A549 (cell line): Measurements from ENCODE around the gene POU2F3. TPM values are rescaled to one million over a fixed set of nuclear protein-coding genes. Genes with fewer than 3 reads are reported as not detected.

ENCODE experiments used
- ATAC-seq, 2 experiments: fragments of 200-7000 bp in 1 of 2; fragments of >200 bp in 1 of 2; cut with Nextera tagmentation in 1 of 2; cut with Tn5 transposase in 1 of 2; 3 replicates each; pipeline versions ENCODE4 v1.8.0 to v1.9.1; 2018 to 2020; ENCODE audit warnings: mild to moderate bottlenecking in 1 of 2, moderate library complexity in 1 of 2
- CTCF ChIA-PET: fragments of 300-600 bp; sonication (Branson Sonifier 250); formaldehyde crosslinking; extraction: SDS; loops from one replicate; lab custom pipeline; 2021; ENCODE audit warnings: antibody characterized with exemption, inconsistent platforms; lab: Yijun Ruan, JAX
- POLR2A ChIA-PET: fragments of 350-600 bp; formaldehyde crosslinking; extraction: SDS; loops from one replicate; lab custom pipeline; 2021; ENCODE audit warnings: antibody characterized with exemption, inconsistent platforms; lab: Yijun Ruan, JAX
- DNase-seq, 2 experiments: peaks; one replicate each; pipeline versions ENCODE4 v3.0.0 to v3.0.0-alpha.2; 2011 to 2016; ENCODE audit warnings: low read depth in 1 of 2, low spot score in 1 of 2
- FAIRE-seq: peaks from 2 replicates; lab custom pipeline; 2011; peaks lifted over from hg19 to GRCh38; lab: Jason Lieb, UNC
- H3K27ac ChIP-seq, 2 experiments: fragments of >200 bp; sonication (Bioruptor Twin); formaldehyde crosslinking; 3 replicates each; pipeline ENCODE4 v1.5.1; 2016 to 2017
- H3K4me1 ChIP-seq: fragments of >200 bp; sonication (Bioruptor Twin); formaldehyde crosslinking; 3 replicates; pipeline ENCODE4 v1.6.1; 2016
- H3K4me2 ChIP-seq: fragments of >200 bp; sonication (Bioruptor Twin); formaldehyde crosslinking; 3 replicates; pipeline ENCODE4 v1.6.1; 2016
- H3K4me3 ChIP-seq: fragments of >200 bp; sonication (Bioruptor Twin); formaldehyde crosslinking; 3 replicates; pipeline ENCODE4 v1.5.1; 2016
- H3K9me3 ChIP-seq: fragments of >200 bp; sonication (Bioruptor Twin); formaldehyde crosslinking; 3 replicates; pipeline ENCODE4 v1.6.1; 2016
- CEBPB ChIP-seq, 2 experiments: fragments of >200 bp in 1 of 2; sonication (Bioruptor Twin) in 1 of 2; formaldehyde crosslinking in 1 of 2; IDR thresholded peaks; 2 replicates each; pipeline ENCODE4 v1.6.1; 2012 to 2016
- CHD2 ChIP-seq: fragments of 150-350 bp; IDR thresholded peaks from 2 replicates; pipeline ENCODE4 v1.6.1; 2014; ENCODE audit warnings: low read length; ENCODE audit not compliant: partially characterized antibody
- KDM1A ChIP-seq: fragments of 200-600 bp; sonication (generic); IDR thresholded peaks from 2 replicates; pipeline ENCODE4 v1.6.1; 2016; ENCODE audit warnings: low read depth, mild to moderate bottlenecking
- MAFK ChIP-seq: fragments of 450-650 bp; IDR thresholded peaks from 2 replicates; pipeline ENCODE4 v1.6.1; 2014; ENCODE audit not compliant: partially characterized antibody
- NPAS2 ChIP-seq: fragments of 250-450 bp; sonication (Bioruptor Pico); IDR thresholded peaks from 2 replicates; pipeline ENCODE4 v1.8.0; 2022; ENCODE audit warnings: mild to moderate bottlenecking, moderate library complexity, borderline replicate concordance
- PHF8 ChIP-seq: fragments of 200-600 bp; sonication (generic); IDR thresholded peaks from 2 replicates; pipeline ENCODE4 v1.6.1; 2016; ENCODE audit warnings: low read depth, mild to moderate bottlenecking, antibody characterized with exemption, moderate library complexity, borderline replicate concordance
- POLR2A ChIP-seq: IDR thresholded peaks from 2 replicates; pipeline ENCODE4 v1.6.1; 2012; ENCODE audit warnings: mild to moderate bottlenecking, low read length
- RAD21 ChIP-seq, 2 experiments: fragments of >200 bp in 1 of 2; sonication (Bioruptor Twin) in 1 of 2; formaldehyde crosslinking in 1 of 2; IDR thresholded peaks in 1 of 2; conservative IDR thresholded peaks in 1 of 2; 2 replicates in 1 of 2; 3 replicates in 1 of 2; pipeline ENCODE4 v1.6.1; 2012 to 2018; ENCODE audit warnings: inconsistent platforms in 1 of 2
- RNF2 ChIP-seq: fragments of 200-600 bp; sonication (generic); IDR thresholded peaks from 2 replicates; pipeline ENCODE4 v1.6.1; 2016; ENCODE audit warnings: low read depth, mild to moderate bottlenecking, antibody characterized with exemption, moderate library complexity, borderline replicate concordance
- SMC3 ChIP-seq: fragments of >200 bp; sonication (Bioruptor Twin); formaldehyde crosslinking; IDR thresholded peaks from 3 replicates; pipeline ENCODE4 v1.6.1; 2018; ENCODE audit warnings: inconsistent platforms
- WGBS: methylation state at CpG from one replicate; pipeline ENCODE4 v1.1.6; 2017; ENCODE audit errors: missing lambda C conversion rate; 5-methylcytosine and 5-hydroxymethylcytosine counted together
- polyA plus RNA-seq, 4 experiments: library from polyadenylated mRNA; depleted of rRNA in 3 of 4; stranded (reverse); fragments of >200 nt; fragmentation: RNase III in 1 of 4; extraction: RNeasy Plus Mini Kit Qiagen cat#74134 plus additional on column Dnase treatment in 1 of 4; gene quantifications; 2 replicates in 3 of 4; 3 replicates in 1 of 4; pipeline ENCODE4 v1.2.3, GENCODE V29; 2011 to 2017
- TF ChIP-seq, protein P1 (sequence below): fragments of >200 bp; sonication (Bioruptor Twin); formaldehyde crosslinking; IDR thresholded peaks from 2 replicates; pipeline ENCODE4 v1.6.1; 2016
- TF ChIP-seq, protein P2 (sequence below): IDR thresholded peaks from 2 replicates; pipeline ENCODE4 v1.6.1; 2012; ENCODE audit warnings: low read depth, borderline replicate concordance
- TF ChIP-seq, protein P3 (sequence below): fragments of >200 bp; sonication (Bioruptor Twin); formaldehyde crosslinking; IDR thresholded peaks from 3 replicates; pipeline ENCODE4 v1.5.1; 2016
- TF ChIP-seq, protein P4 (sequence below): fragments of 250-450 bp; sonication (Bioruptor Pico); IDR thresholded peaks from 2 replicates; pipeline ENCODE4 v1.5.0; 2021; ENCODE audit warnings: mild to moderate bottlenecking, moderate library complexity, borderline replicate concordance

The POU2F3 gene
- polyA plus RNA-seq, 2 of the 4 experiments (the other 2 are of a cell fraction): not detected

DNA sequence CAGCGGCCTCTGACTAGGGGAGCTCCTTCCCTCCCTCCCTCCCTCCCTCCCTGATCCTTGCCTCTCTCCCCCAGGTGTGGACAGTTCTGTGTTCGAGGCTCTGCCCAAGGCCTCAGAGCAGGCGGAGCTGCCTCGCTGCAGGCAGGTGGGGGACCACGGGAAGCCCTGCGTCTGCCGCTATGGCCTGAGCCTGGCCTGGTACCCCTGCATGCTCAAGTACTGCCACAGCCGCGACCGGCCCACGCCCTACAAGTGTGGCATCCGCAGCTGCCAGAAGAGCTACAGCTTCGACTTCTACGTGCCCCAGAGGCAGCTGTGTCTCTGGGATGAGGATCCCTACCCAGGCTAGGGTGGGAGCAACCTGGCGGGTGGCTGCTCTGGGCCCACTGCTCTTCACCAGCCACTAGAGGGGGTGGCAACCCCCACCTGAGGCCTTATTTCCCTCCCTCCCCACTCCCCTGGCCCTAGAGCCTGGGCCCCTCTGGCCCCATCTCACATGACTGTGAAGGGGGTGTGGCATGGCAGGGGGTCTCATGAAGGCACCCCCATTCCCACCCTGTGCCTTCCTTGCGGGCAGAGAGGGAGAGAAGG is 11.1 kb upstream of the POU2F3 start:
- H3K9me3 ChIP-seq: 0 out of 3 replicates have a peak, but pooled peaks cover 4% of the 10 kb centered on the region
- ChIA-PET CTCF (interaction anchor here (0.8 to 19.9 kb wide), 20 partner anchors 9 to 505 kb away, joined by 3 to 407 read pairs (median 6); no protein-coding TSS in a partner anchor), POLR2A (no interaction called here)
- FAIRE-seq (no peak), DNase-seq (no peak), ATAC-seq (peak; percentile 33 to 73; a peak in 4 of 6 replicates)
- TF ChIP-seq PHF8 (no peak), MAFK (no peak), CEBPB (IDR thresholded peaks at IDR 0.05) (no peak), CHD2 (no peak), SMC3 (no peak), KDM1A (no peak), POLR2A (no peak), RNF2 (no peak)
- TF ChIP-seq, protein P1, sequence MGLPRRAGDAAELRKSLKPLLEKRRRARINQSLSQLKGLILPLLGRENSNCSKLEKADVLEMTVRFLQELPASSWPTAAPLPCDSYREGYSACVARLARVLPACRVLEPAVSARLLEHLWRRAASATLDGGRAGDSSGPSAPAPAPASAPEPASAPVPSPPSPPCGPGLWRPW: no peak
- TF ChIP-seq, protein P2, sequence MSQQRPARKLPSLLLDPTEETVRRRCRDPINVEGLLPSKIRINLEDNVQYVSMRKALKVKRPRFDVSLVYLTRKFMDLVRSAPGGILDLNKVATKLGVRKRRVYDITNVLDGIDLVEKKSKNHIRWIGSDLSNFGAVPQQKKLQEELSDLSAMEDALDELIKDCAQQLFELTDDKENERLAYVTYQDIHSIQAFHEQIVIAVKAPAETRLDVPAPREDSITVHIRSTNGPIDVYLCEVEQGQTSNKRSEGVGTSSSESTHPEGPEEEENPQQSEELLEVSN: no peak
- no peak overlapping the region for H3K4me3 ChIP-seq
- H3K4me1 ChIP-seq: no peaks in the 10 kb centered on the region
- H3K27ac ChIP-seq: no peak overlapping the region
- H3K4me2 ChIP-seq: no peak overlapping the region
- 40% methylated on average over 1 of the region's 16 CpGs for WGBS

DNA sequence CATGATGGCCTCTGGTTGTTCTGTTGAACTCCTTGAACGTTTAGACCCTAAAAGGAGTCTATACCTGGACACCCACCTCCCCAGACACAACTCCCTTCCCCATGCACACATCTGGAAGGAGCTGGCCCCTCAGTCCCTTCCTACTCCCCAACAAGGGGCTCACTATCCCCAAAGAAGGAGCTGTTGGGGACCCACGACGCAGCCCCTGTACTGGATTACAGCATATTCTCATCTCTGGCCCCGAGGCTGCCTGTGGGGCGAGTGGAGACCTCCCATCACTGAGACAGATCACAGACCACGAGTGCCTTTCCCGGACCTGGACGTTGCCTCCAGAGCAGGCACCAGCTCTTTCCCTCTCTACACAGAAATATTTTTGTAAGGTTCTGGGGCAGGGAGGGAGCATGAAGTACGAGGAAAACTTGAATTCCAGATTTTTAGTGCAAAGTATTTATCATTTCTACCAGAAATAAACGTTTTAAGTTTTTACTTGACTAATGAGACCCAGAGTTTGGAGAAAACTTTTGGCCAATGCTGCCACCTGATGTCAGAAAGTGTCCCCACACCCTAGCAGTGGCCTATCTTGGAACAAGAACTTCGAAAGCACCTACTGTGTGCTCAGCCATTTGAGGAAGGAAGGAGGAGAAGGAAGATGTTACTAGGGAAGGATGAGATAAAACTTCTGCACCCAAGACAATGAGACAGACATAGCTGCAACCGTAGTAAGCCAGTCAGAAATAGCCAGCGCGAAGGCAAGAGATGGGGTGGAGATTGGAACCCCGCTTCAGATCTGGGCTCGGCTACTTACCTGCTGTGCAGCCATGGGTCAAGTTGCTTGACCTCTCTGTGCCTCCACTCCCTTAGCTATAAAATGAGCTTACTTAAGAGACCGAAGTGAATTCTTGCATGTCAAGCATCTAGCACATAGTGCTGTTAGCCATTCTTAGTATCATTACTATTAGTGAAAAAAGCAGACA is 10.2 kb upstream of the POU2F3 start:
- ATAC-seq (peak in 1 of 2 experiments; percentile 62; a peak in 3 of 6 replicates), FAIRE-seq (no peak), DNase-seq (peak in 1 of 2 experiments; percentile 20)
- POLR2A ChIA-PET: no interaction called here
- H3K4me3 ChIP-seq: no peak overlapping the region
- WGBS: 40% methylated on average over 16 of the region's 17 CpGs
- TF ChIP-seq, protein P3, sequence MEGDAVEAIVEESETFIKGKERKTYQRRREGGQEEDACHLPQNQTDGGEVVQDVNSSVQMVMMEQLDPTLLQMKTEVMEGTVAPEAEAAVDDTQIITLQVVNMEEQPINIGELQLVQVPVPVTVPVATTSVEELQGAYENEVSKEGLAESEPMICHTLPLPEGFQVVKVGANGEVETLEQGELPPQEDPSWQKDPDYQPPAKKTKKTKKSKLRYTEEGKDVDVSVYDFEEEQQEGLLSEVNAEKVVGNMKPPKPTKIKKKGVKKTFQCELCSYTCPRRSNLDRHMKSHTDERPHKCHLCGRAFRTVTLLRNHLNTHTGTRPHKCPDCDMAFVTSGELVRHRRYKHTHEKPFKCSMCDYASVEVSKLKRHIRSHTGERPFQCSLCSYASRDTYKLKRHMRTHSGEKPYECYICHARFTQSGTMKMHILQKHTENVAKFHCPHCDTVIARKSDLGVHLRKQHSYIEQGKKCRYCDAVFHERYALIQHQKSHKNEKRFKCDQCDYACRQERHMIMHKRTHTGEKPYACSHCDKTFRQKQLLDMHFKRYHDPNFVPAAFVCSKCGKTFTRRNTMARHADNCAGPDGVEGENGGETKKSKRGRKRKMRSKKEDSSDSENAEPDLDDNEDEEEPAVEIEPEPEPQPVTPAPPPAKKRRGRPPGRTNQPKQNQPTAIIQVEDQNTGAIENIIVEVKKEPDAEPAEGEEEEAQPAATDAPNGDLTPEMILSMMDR: peak; percentile 55
- peak; percentile 61 to 68 for TF ChIP-seq RAD21 (conservative IDR thresholded peaks at IDR 0.05 in 1 of 2, IDR thresholded peaks at IDR 0.05 in 1 of 2)
- TF ChIP-seq, protein P4, sequence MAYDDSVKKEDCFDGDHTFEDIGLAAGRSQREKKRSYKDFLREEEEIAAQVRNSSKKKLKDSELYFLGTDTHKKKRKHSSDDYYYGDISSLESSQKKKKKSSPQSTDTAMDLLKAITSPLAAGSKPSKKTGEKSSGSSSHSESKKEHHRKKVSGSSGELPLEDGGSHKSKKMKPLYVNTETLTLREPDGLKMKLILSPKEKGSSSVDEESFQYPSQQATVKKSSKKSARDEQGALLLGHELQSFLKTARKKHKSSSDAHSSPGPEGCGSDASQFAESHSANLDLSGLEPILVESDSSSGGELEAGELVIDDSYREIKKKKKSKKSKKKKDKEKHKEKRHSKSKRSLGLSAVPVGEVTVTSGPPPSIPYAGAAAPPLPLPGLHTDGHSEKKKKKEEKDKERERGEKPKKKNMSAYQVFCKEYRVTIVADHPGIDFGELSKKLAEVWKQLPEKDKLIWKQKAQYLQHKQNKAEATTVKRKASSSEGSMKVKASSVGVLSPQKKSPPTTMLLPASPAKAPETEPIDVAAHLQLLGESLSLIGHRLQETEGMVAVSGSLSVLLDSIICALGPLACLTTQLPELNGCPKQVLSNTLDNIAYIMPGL (CRISPR knock-in tag): no peak
- TF ChIP-seq NPAS2: no peak
- peak; percentile 72 for TF ChIP-seq SMC3
- 0 out of 3 replicates have a peak, but pooled peaks cover 4% of the 10 kb centered on the region for H3K9me3 ChIP-seq
- no peaks in the 10 kb centered on the region for H3K4me1 ChIP-seq
- no peak overlapping the region for H3K4me2 ChIP-seq
- CTCF ChIA-PET: interaction anchor here (0.8 to 19.9 kb wide), 23 partner anchors 9 to 544 kb away, joined by 3 to 407 read pairs (median 5); no protein-coding TSS in a partner anchor
- H3K27ac ChIP-seq: no peak overlapping the region
